ENCODE results near the gene CYP4F8. TPM values are rescaled to one million over a fixed set of nuclear protein-coding genes. Genes with fewer than 3 reads are reported as not detected.
A peak's percentile ranks its signal among the peaks of the same experiment; 100 is the strongest.
"Not testable (repeated sequence)": the region's sequence is repeated elsewhere in the genome, so short reads cannot be mapped to it uniquely, and the experiment has no call there.

The CYP4F8 gene
- total RNA-seq, 2 experiments from 2014 or later: not detected

GRCh38 chr19:15595069-15595468 is 19.9 kb upstream of the CYP4F8 start:
- H3K9me3 ChIP-seq (ENCODE audit: control insufficient read depth in 1 of 2, insufficient read depth in 1 of 2, low read length in 2 of 2): no peaks in the 10 kb centered on the region
- ATAC-seq (ENCODE audit: poor library complexity) (no peak), DNase-seq (peak in 2 of 14 experiments; percentile 1 to 20)
- no peaks in the 10 kb centered on the region for H3K36me3 Mint-ChIP-seq (ENCODE audit: low read depth)
- no peaks in the 10 kb centered on the region for H3K36me3 ChIP-seq (ENCODE audit: insufficient read depth, low read length)
- no peaks in the 10 kb centered on the region for H3K4me1 ChIP-seq (ENCODE audit: insufficient read depth, low read length)
- no peak for TF ChIP-seq CTCF (IDR thresholded peaks at IDR 0.05)
- no peaks in the 10 kb centered on the region for H3K4me1 Mint-ChIP-seq (ENCODE audit: low read depth)
- peaks cover 10 to 14% of the 10 kb centered on the region in 2 experiments for H3K27me3 ChIP-seq (ENCODE audit: control insufficient read depth in 1 of 2, insufficient read depth in 2 of 2, low read length in 2 of 2)
- H3K4me3 Mint-ChIP-seq: no peak overlapping the region
- peaks cover 44% of the 10 kb centered on the region for H3K27me3 Mint-ChIP-seq
- intact Hi-C loops (cut with DNase I, micrococcal nuclease): no loop called here
- no peak overlapping the region for H3K27ac Mint-ChIP-seq
- H3K27ac ChIP-seq (ENCODE audit: low read depth in 1 of 2, low read length in 2 of 2): no peak overlapping the region
- no peak overlapping the region for H3K4me3 ChIP-seq (ENCODE audit: low read length)
- CTCF ChIA-PET: no interaction called here
- peaks cover 9% of the 10 kb centered on the region for H3K9me3 Mint-ChIP-seq
- POLR2A ChIA-PET: no interaction called here

GRCh38 chr19:15607978-15608925 is 6.8 kb upstream of the CYP4F8 start:
- H3K9me3 ChIP-seq (ENCODE audit: control insufficient read depth in 1 of 2, insufficient read depth in 1 of 2, low read length in 2 of 2); H3K4me3 ChIP-seq (ENCODE audit: low read length); H3K36me3 Mint-ChIP-seq (ENCODE audit: low read depth); CTCF ChIA-PET; H3K4me1 Mint-ChIP-seq (ENCODE audit: low read depth); H3K27ac Mint-ChIP-seq; POLR2A ChIA-PET; H3K36me3 ChIP-seq (ENCODE audit: insufficient read depth, low read length); H3K4me1 ChIP-seq (ENCODE audit: insufficient read depth, low read length); H3K27ac ChIP-seq (ENCODE audit: low read depth in 1 of 2, low read length in 2 of 2); ATAC-seq (ENCODE audit: poor library complexity); DNase-seq; H3K9me3 Mint-ChIP-seq; intact Hi-C loops (cut with DNase I, micrococcal nuclease); H3K27me3 Mint-ChIP-seq; H3K27me3 ChIP-seq (ENCODE audit: control insufficient read depth in 1 of 2, insufficient read depth in 2 of 2, low read length in 2 of 2); H3K4me3 Mint-ChIP-seq: not testable (repeated sequence)

DNA sequence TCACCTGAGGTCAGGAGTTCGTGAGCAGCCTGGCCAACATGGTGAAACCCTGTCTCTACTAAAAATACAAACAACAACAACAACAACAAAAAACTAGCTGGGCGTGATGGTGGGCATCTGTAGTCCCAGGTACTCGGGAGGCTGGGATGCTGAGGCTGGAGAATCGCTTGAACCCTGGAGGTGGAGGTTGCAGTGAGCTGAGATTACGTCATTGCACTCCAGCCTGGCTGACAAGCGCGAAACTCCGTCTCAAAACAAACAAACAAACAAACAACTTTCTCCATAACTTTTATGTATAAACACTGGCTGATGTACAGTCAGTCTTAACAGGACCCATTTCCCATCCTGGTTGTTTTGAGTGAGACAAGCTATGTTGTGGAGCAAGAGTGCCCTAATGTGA is 5.8 kb upstream of the CYP4F8 start:
- peaks cover 0 to 3% of the 10 kb centered on the region in 2 experiments for H3K27me3 ChIP-seq (ENCODE audit: control insufficient read depth in 1 of 2, insufficient read depth in 2 of 2, low read length in 2 of 2)
- H3K27me3 Mint-ChIP-seq: no peaks in the 10 kb centered on the region
- no peaks in the 10 kb centered on the region for H3K9me3 Mint-ChIP-seq
- TF ChIP-seq CTCF (IDR thresholded peaks at IDR 0.05): no peak
- H3K4me3 Mint-ChIP-seq: no peak overlapping the region
- intact Hi-C loops (cut with DNase I, micrococcal nuclease): no loop called here
- DNase-seq: no peak
- ChIA-PET CTCF (no interaction called here), POLR2A (no interaction called here)
- no peaks in the 10 kb centered on the region for H3K36me3 Mint-ChIP-seq (ENCODE audit: low read depth)
- no peak overlapping the region for H3K27ac ChIP-seq (ENCODE audit: low read depth in 1 of 2, low read length in 2 of 2)
- H3K9me3 ChIP-seq (ENCODE audit: control insufficient read depth in 1 of 2, insufficient read depth in 1 of 2, low read length in 2 of 2): no peaks in the 10 kb centered on the region
- no peak overlapping the region for H3K4me3 ChIP-seq (ENCODE audit: low read length)
- H3K4me1 ChIP-seq (ENCODE audit: insufficient read depth, low read length): no peaks in the 10 kb centered on the region
- no peak for ATAC-seq (ENCODE audit: poor library complexity)
- H3K4me1 Mint-ChIP-seq (ENCODE audit: low read depth): no peaks in the 10 kb centered on the region
- no peaks in the 10 kb centered on the region for H3K36me3 ChIP-seq (ENCODE audit: insufficient read depth, low read length)
- no peak overlapping the region for H3K27ac Mint-ChIP-seq

Data from CD4-positive, alpha-beta T cell (primary cell).